Lung (tissue), 12 donors: ENCODE results near the gene ARFIP1. TPM values are rescaled to one million over a fixed set of nuclear protein-coding genes. Genes with fewer than 3 reads are reported as not detected.

Experiments used
- ATAC-seq: fragments of 200-7000 bp; cut with Tn5 transposase; one replicate; pipeline ENCODE4 v1.9.1; 2020; ENCODE audit warnings: moderate number of reproducible peaks; ENCODE audit not compliant: insufficient read depth, low FRiP score
- DNase-seq, 3 donors: peaks; one replicate each; pipeline ENCODE4 v3.0.0-alpha.2; 2013 to 2017
- H3K27ac ChIP-seq, 2 donors: one replicate each; pipeline ENCODE4 v1.5.1; 2013; ENCODE audit warnings: mild to moderate bottlenecking in 2 of 2, moderate library complexity in 2 of 2, control low read depth in 1 of 2, inconsistent platforms in 1 of 2, low read depth in 1 of 2, low read length in 1 of 2
- H3K27me3 ChIP-seq, 3 donors: one replicate each; pipeline ENCODE4 v1.5.1; 2013; ENCODE audit warnings: low read length in 2 of 3; ENCODE audit not compliant: control insufficient read depth in 3 of 3, insufficient read depth in 3 of 3
- H3K36me3 ChIP-seq, 4 donors: one replicate each; pipeline ENCODE4 v1.5.1; 2013; ENCODE audit warnings: low read length in 4 of 4, mild to moderate bottlenecking in 1 of 4, moderate library complexity in 1 of 4; ENCODE audit not compliant: control insufficient read depth in 4 of 4, insufficient read depth in 4 of 4
- H3K4me1 ChIP-seq, 5 donors: one replicate each; pipeline ENCODE4 v1.5.1; 2013; ENCODE audit warnings: low read length in 5 of 5, mild to moderate bottlenecking in 2 of 5, moderate library complexity in 1 of 5; ENCODE audit not compliant: control insufficient read depth in 5 of 5, insufficient read depth in 5 of 5
- H3K4me3 ChIP-seq: one replicate; pipeline ENCODE4 v1.5.1; 2013; ENCODE audit warnings: mild to moderate bottlenecking, control low read depth, moderate library complexity
- H3K9ac ChIP-seq, 2 donors: one replicate each; pipeline ENCODE4 v1.5.1; 2013; ENCODE audit warnings: low read length in 2 of 2, control low read depth in 1 of 2; ENCODE audit not compliant: insufficient read depth in 1 of 2
- H3K9me3 ChIP-seq, 4 donors: one replicate each; pipeline ENCODE4 v1.5.1; 2013; ENCODE audit warnings: low read length in 3 of 4, mild to moderate bottlenecking in 1 of 4, moderate library complexity in 1 of 4; ENCODE audit not compliant: control insufficient read depth in 4 of 4, insufficient read depth in 3 of 4
- CTCF ChIP-seq: IDR thresholded peaks from 2 replicates; pipeline ENCODE4 v1.5.1; 2012; ENCODE audit warnings: mild to moderate bottlenecking; ENCODE audit errors: control extremely low read depth, extremely low read depth
- WGBS, 2 donors: extraction: QIAGEN DNeasy Blood & Tissue Kit; methylation state at CpG; one replicate each; pipeline ENCODE4 v1.1.7; 2013; 5-methylcytosine and 5-hydroxymethylcytosine counted together
- polyA plus RNA-seq, 2 donors: library from polyadenylated mRNA; stranded (reverse); fragments of 200-250 nt; gene quantifications; one replicate each; pipeline ENCODE4 v1.2.1, GENCODE V29; 2013
- total RNA-seq, 2 donors: library from RNA; depleted of rRNA in 1 of 2; stranded (reverse); fragments of >200 nt in 1 of 2; gene quantifications; one replicate each; pipeline ENCODE4 v1.2.1, GENCODE V29; 2014 to 2021
- donor health status: control.
- donor health status: control.
- donor health status: Bipolar disorder and iron deficiency.
- donor health status: healthy.
- donor health status: DM: yes; HTN: yes; CAD: no.

ARFIP1 gene
- total and polyA plus RNA-seq, 4 donors = 20.9 to 65.8 (median 25.1) TPM

- 78 to 91% methylated on average over 11 of the region's 11 CpGs for WGBS, 2 donors
- H3K4me1 ChIP-seq = peaks cover 0 to 6% (median 2%) of the 10 kb centered on the region in 5 donors
- ATAC-seq (no peak), DNase-seq (peak in 2 of 3 donors; percentile 11 to 31)
- no peak overlapping the region for H3K4me3 ChIP-seq
- TF ChIP-seq CTCF = no peak
- H3K27ac ChIP-seq = no peak overlapping the region
- H3K36me3 ChIP-seq = peaks cover 0 to 4% (median 0%) of the 10 kb centered on the region in 4 donors
- no peaks in the 10 kb centered on the region for H3K27me3 ChIP-seq
- H3K9ac ChIP-seq = no peak overlapping the region
- H3K9me3 ChIP-seq = peaks cover 0 to 12% (median 1%) of the 10 kb centered on the region in 4 donors
Observed at GRCh38 chr4:152810715-152811287, 31.0 kb downstream of the ARFIP1 start.

GRCh38 chr4:152815078-152815477 lies 35.3 kb downstream of the ARFIP1 start:
- Histone ChIP-seq H3K36me3 (peaks cover 0 to 13% (median 2%) of the 10 kb centered on the region in 4 donors), H3K4me1 (peaks cover 0 to 4% (median 0%) of the 10 kb centered on the region in 5 donors), H3K4me3 (no peak overlapping the region), H3K27ac (no peak overlapping the region), H3K27me3 (no peaks in the 10 kb centered on the region), H3K9me3 (peaks cover 0 to 12% (median 1%) of the 10 kb centered on the region in 4 donors), H3K9ac (no peak overlapping the region)
- ATAC-seq (no peak), DNase-seq (no peak)
- TF ChIP-seq CTCF = no peak

- H3K9me3 ChIP-seq = peaks cover 0 to 16% (median 1%) of the 10 kb centered on the region in 4 donors
- H3K27me3 ChIP-seq = no peaks in the 10 kb centered on the region
- no peak overlapping the region for H3K9ac ChIP-seq
- peaks cover 0 to 13% (median 2%) of the 10 kb centered on the region in 4 donors for H3K36me3 ChIP-seq
- DNase-seq (peak in 1 of 3 donors; percentile 7), ATAC-seq (no peak)
- no peak overlapping the region for H3K4me3 ChIP-seq
- no peak for TF ChIP-seq CTCF
- H3K4me1 ChIP-seq = peaks cover 0 to 4% (median 0%) of the 10 kb centered on the region in 5 donors
- H3K27ac ChIP-seq = no peak overlapping the region
Observed at GRCh38 chr4:152817331-152817730, 37.6 kb downstream of the ARFIP1 start.
